Measurements from ENCODE around the gene TPRX1.
"Not testable (repeated sequence)": the region's sequence is repeated elsewhere in the genome, so short reads cannot be mapped to it uniquely, and the experiment has no call there.

The TPRX1 gene

DNA sequence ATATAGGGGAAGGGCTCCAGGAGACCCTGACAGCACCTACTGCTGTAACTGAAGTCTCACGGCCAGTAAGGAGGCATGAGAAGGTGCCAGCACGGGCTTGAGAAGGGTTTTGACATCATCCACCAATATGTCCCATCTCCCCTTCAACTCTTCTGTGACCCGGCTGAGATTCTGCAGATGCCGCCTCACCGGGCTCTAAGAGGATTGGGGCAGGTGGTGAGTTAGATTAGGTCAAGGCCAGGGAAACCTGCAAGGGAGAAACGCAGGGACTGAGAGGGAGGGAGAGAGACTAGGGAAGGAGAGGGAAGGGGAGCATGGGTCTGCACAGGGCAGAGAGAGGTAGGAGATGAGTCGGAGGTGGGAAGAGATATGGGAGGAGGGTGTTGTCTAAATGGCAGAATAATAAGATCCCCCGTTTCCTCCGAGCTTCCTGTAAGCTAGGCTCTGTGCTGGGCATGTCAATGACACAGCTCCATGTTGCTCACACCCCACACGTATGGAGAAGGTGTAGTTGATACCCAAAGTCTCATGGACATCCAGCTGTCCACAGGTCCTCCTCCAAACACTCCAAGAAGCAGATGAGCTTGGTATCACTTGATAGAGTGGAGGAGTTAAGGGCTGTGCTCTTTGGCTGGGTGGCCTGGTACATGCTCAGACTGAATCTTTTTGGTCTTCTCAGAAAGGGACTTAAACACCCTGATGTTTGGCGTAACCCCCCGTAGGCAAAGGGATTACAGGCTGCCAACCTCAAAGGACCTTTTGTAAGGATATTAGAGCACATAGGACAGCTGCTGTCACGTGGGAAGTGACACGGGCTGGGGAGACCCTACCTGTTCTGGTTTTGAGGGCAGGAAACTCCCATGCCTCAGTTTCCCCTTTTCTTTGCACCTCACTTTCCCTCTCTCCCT lies 6.1 kb downstream of the TPRX1 start:
- peak; percentile 95 for DNase-seq
- no peaks in the 10 kb centered on the region for H3K36me3 ChIP-seq
- H3K4me3 ChIP-seq (ENCODE audit: low read depth, low read length), result peak overlapping the region; percentile 33
- peak overlapping the region; percentile 99 for H3K27ac ChIP-seq
- no peaks in the 10 kb centered on the region for H3K27me3 ChIP-seq (ENCODE audit: insufficient read depth, low read depth, severe bottlenecking)
- TF ChIP-seq CTCF (IDR thresholded peaks at IDR 0.05; ENCODE audit: low read depth, low read length), result no peak
- no peaks in the 10 kb centered on the region for H3K9me3 ChIP-seq (ENCODE audit: severe bottlenecking)

GRCh38 chr19:47796785-47797184 lies 7.6 kb downstream of the TPRX1 start:
- Histone ChIP-seq H3K36me3 (no peaks in the 10 kb centered on the region), H3K27me3 (ENCODE audit: insufficient read depth, low read depth, severe bottlenecking) (no peaks in the 10 kb centered on the region), H3K27ac (peak overlapping the region; percentile 99), H3K9me3 (ENCODE audit: severe bottlenecking) (peaks cover 13% of the 10 kb centered on the region), H3K4me3 (ENCODE audit: low read depth, low read length) (no peak overlapping the region)
- TF ChIP-seq CTCF (IDR thresholded peaks at IDR 0.05; ENCODE audit: low read depth, low read length), result no peak
- DNase-seq, result no peak

- no peak overlapping the region for H3K27ac ChIP-seq
- no peak for DNase-seq
- TF ChIP-seq CTCF (IDR thresholded peaks at IDR 0.05; ENCODE audit: low read depth, low read length), result peak; percentile 21; the same call in 1 of the 2 replicates
- H3K36me3 ChIP-seq, result no peaks in the 10 kb centered on the region
- peaks cover 13% of the 10 kb centered on the region for H3K9me3 ChIP-seq (ENCODE audit: severe bottlenecking)
- H3K27me3 ChIP-seq (ENCODE audit: insufficient read depth, low read depth, severe bottlenecking), result no peaks in the 10 kb centered on the region
- no peak overlapping the region for H3K4me3 ChIP-seq (ENCODE audit: low read depth, low read length)
These were observed 9.8 kb downstream of the TPRX1 start for GRCh38 chr19:47794526-47794925.

DNA sequence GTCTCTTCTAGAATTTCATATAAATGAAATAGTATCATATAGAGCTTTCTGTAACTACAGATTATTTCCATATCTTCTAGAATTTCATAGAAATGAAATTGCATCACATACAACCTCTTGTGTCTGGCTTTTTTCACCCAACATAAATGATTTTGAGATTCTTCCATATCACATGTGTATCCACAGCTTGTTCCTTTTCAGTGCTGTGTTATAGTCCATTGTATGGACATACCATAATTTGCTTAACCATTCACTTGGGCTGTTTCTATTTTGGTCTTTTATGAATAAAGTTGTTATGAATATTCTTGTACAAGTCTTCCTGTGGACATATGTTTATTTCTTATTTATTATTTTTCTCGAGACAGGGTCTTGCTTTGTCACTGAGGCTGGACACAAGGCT lies 11.7 kb downstream of the TPRX1 start:
- DNase-seq, result no peak
- no peaks in the 10 kb centered on the region for H3K27me3 ChIP-seq (ENCODE audit: insufficient read depth, low read depth, severe bottlenecking)
- peaks cover 16% of the 10 kb centered on the region for H3K9me3 ChIP-seq (ENCODE audit: severe bottlenecking)
- no peak overlapping the region for H3K4me3 ChIP-seq (ENCODE audit: low read depth, low read length)
- H3K27ac ChIP-seq, result no peak overlapping the region
- TF ChIP-seq CTCF (IDR thresholded peaks at IDR 0.05; ENCODE audit: low read depth, low read length), result no peak
- no peaks in the 10 kb centered on the region; the same call in 1 of the 2 replicates for H3K36me3 ChIP-seq

- DNase-seq, result peak; percentile 100
These were observed 13.9 kb downstream of the TPRX1 start for GRCh38 chr19:47790398-47790814.

DNA sequence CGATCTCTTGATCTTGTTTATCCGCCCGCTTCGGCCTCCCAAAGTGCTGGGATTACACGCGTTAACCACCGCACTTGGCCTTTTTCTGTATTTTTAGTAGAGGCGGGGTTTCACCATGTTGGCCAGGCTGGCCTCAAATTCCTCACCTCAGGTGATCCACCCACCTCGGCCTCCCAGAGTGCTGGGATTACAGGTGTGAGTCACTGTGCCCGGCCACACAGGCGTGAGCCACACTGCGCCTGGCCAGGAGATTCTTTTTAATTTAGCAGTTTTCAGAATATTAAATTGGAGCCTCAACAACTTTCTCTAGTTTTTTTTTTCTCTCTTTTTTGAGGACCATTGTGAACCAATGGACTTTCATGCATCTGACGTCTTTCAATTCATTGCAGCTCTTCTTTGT lies 14.5 kb downstream of the TPRX1 start:
- peaks cover 11% of the 10 kb centered on the region for H3K36me3 ChIP-seq
- DNase-seq, result peak; percentile 53
- not testable (repeated sequence) for H3K27me3 ChIP-seq (ENCODE audit: insufficient read depth, low read depth, severe bottlenecking)
- peak overlapping the region; percentile 78 for H3K27ac ChIP-seq
- peak overlapping the region; percentile 28 for H3K4me3 ChIP-seq (ENCODE audit: low read depth, low read length)
- peaks cover 16% of the 10 kb centered on the region for H3K9me3 ChIP-seq (ENCODE audit: severe bottlenecking)

More at GRCh38 chr19:47790398-47790814, 13.9 kb downstream of the TPRX1 start:
- Histone ChIP-seq H3K4me3 (ENCODE audit: low read depth, low read length) (no peak overlapping the region), H3K36me3 (peaks cover 6% of the 10 kb centered on the region), H3K27me3 (ENCODE audit: insufficient read depth, low read depth, severe bottlenecking) (no peaks in the 10 kb centered on the region), H3K27ac (peak overlapping the region; percentile 78), H3K9me3 (ENCODE audit: severe bottlenecking) (peaks cover 16% of the 10 kb centered on the region)
- peak; percentile 75 for TF ChIP-seq CTCF (IDR thresholded peaks at IDR 0.05; ENCODE audit: low read depth, low read length)

- H3K27me3 ChIP-seq (ENCODE audit: insufficient read depth, low read depth, severe bottlenecking); DNase-seq; H3K27ac ChIP-seq; H3K9me3 ChIP-seq (ENCODE audit: severe bottlenecking); H3K4me3 ChIP-seq (ENCODE audit: low read depth, low read length): not testable (repeated sequence)
- peaks cover 30% of the 10 kb centered on the region for H3K36me3 ChIP-seq
These were observed 17.0 kb downstream of the TPRX1 start for GRCh38 chr19:47787307-47787706.

Measured in WERI-Rb-1 (cell line).